ENCODE data around the gene KCNJ6.

KCNJ6 gene

GRCh38 chr21:37574316-37574715 lies 341.9 kb downstream of the KCNJ6 start:
- no peak overlapping the region for H3K18ac ChIP-seq (ENCODE audit: low read depth in 1 of 2, low read length in 2 of 2)
- no peak overlapping the region for H3K4me2 ChIP-seq (ENCODE audit: low read length, poor library complexity, severe bottlenecking)
- no peak overlapping the region for H3K23ac ChIP-seq (ENCODE audit: low read length in 2 of 2)
- no peak overlapping the region for H3K9ac ChIP-seq (ENCODE audit: low read length)
- peaks cover 13% of the 10 kb centered on the region for H3K9me3 ChIP-seq (ENCODE audit: control insufficient read depth, low read length)
- H3K4me1 ChIP-seq (ENCODE audit: control insufficient read depth, insufficient read depth, low read depth, low read length): no peaks in the 10 kb centered on the region
- H4K91ac ChIP-seq (ENCODE audit: low read length): no peak overlapping the region
- 83% methylated on average over 6 of the region's 6 CpGs for WGBS
- H3K36me3 ChIP-seq (ENCODE audit: control insufficient read depth in 1 of 2, insufficient read depth in 2 of 2, low read depth in 1 of 2, low read length in 2 of 2): no peaks in the 10 kb centered on the region
- no peak overlapping the region for H2BK15ac ChIP-seq (ENCODE audit: low read depth, poor library complexity, severe bottlenecking)
- no peak overlapping the region for H3K4ac ChIP-seq (ENCODE audit: low read depth in 1 of 2, low read length in 2 of 2)
- no peak overlapping the region for H3K27ac ChIP-seq (ENCODE audit: low read length, poor library complexity, severe bottlenecking)
- H3K79me1 ChIP-seq (replicated peaks; ENCODE audit: low read length, poor library complexity, severe bottlenecking): no peaks in the 10 kb centered on the region
- H2AFZ ChIP-seq (ENCODE audit: low read depth, low read length): no peak overlapping the region
- H2AK5ac ChIP-seq (ENCODE audit: low read length, severe bottlenecking): no peak overlapping the region
- no peak overlapping the region for H3K14ac ChIP-seq (ENCODE audit: low read length in 2 of 2)
- H2BK5ac ChIP-seq (ENCODE audit: low read depth, low read length, poor library complexity, severe bottlenecking): no peak overlapping the region
- peaks cover 0 to 18% of the 10 kb centered on the region in 2 experiments for H3K27me3 ChIP-seq (ENCODE audit: control insufficient read depth in 1 of 2, insufficient read depth in 1 of 2, low read length in 2 of 2)
- H3K4me3 ChIP-seq (ENCODE audit: insufficient read depth in 1 of 2, low read depth in 1 of 2, low read length in 2 of 2): no peak overlapping the region
- no peak for DNase-seq
- no peak overlapping the region for H4K8ac ChIP-seq (ENCODE audit: low read length)
- no peak overlapping the region for H2BK120ac ChIP-seq (ENCODE audit: low read depth, low read length)
- no peak overlapping the region for H2BK12ac ChIP-seq (ENCODE audit: low read length in 2 of 2)

- Histone ChIP-seq H3K14ac (ENCODE audit: low read length in 2 of 2) (no peak overlapping the region), H2BK15ac (ENCODE audit: low read depth, poor library complexity, severe bottlenecking) (no peak overlapping the region), H4K91ac (ENCODE audit: low read length) (no peak overlapping the region), H2BK5ac (ENCODE audit: low read depth, low read length, poor library complexity, severe bottlenecking) (no peak overlapping the region), H3K79me1 (replicated peaks; ENCODE audit: low read length, poor library complexity, severe bottlenecking) (no peaks in the 10 kb centered on the region), H2BK12ac (ENCODE audit: low read length in 2 of 2) (no peak overlapping the region), H3K23ac (ENCODE audit: low read length in 2 of 2) (no peak overlapping the region), H3K27me3 (ENCODE audit: control insufficient read depth in 1 of 2, insufficient read depth in 1 of 2, low read length in 2 of 2) (peaks cover 0 to 26% of the 10 kb centered on the region in 2 experiments), H2BK120ac (ENCODE audit: low read depth, low read length) (no peak overlapping the region), H3K9ac (ENCODE audit: low read length) (no peak overlapping the region), H2AFZ (ENCODE audit: low read depth, low read length) (no peak overlapping the region), H3K4ac (ENCODE audit: low read depth in 1 of 2, low read length in 2 of 2) (no peak overlapping the region), H3K4me1 (ENCODE audit: control insufficient read depth, insufficient read depth, low read depth, low read length) (no peaks in the 10 kb centered on the region), H3K18ac (ENCODE audit: low read depth in 1 of 2, low read length in 2 of 2) (no peak overlapping the region), H2AK5ac (ENCODE audit: low read length, severe bottlenecking) (no peak overlapping the region), H3K4me3 (ENCODE audit: insufficient read depth in 1 of 2, low read depth in 1 of 2, low read length in 2 of 2) (no peak overlapping the region), H3K9me3 (ENCODE audit: control insufficient read depth, low read length) (no peaks in the 10 kb centered on the region), H3K27ac (ENCODE audit: low read length, poor library complexity, severe bottlenecking) (no peak overlapping the region), H3K4me2 (ENCODE audit: low read length, poor library complexity, severe bottlenecking) (no peak overlapping the region), H3K36me3 (ENCODE audit: control insufficient read depth in 1 of 2, insufficient read depth in 2 of 2, low read depth in 1 of 2, low read length in 2 of 2) (no peaks in the 10 kb centered on the region), H4K8ac (ENCODE audit: low read length) (no peak overlapping the region)
- WGBS: 82% methylated on average over 5 of the region's 6 CpGs
- DNase-seq: no peak
These were observed 344.8 kb downstream of the KCNJ6 start for GRCh38 chr21:37571442-37571841.

DNA sequence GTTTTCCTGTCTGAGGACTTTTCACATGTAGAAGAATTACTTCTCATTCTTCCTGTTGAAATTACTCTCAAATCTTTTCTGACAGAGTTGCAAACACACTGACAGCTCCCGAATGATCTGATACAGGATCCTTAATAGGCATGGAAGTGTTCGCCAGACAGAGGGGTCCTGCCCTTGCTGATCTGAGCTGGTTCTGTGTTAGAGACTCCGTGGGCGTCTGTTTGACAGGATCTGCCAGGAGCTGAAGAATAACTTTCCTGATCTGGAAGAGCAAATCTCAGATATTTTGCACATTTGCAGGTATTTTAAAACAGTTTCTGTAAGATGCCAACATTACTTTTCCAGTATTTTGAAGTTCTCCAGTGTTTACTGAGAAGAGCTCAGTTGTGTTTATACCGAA lies 347.3 kb downstream of the KCNJ6 start:
- Histone ChIP-seq H2BK120ac (ENCODE audit: low read depth, low read length) (no peak overlapping the region), H3K9me3 (ENCODE audit: control insufficient read depth, low read length) (no peaks in the 10 kb centered on the region), H2AK5ac (ENCODE audit: low read length, severe bottlenecking) (no peak overlapping the region), H2BK12ac (ENCODE audit: low read length in 2 of 2) (no peak overlapping the region), H3K23ac (ENCODE audit: low read length in 2 of 2) (no peak overlapping the region), H3K79me1 (replicated peaks; ENCODE audit: low read length, poor library complexity, severe bottlenecking) (no peaks in the 10 kb centered on the region), H3K4ac (ENCODE audit: low read depth in 1 of 2, low read length in 2 of 2) (no peak overlapping the region), H3K4me3 (ENCODE audit: insufficient read depth in 1 of 2, low read depth in 1 of 2, low read length in 2 of 2) (no peak overlapping the region), H3K4me1 (ENCODE audit: control insufficient read depth, insufficient read depth, low read depth, low read length) (peaks cover 7% of the 10 kb centered on the region), H3K14ac (ENCODE audit: low read length in 2 of 2) (no peak overlapping the region), H4K8ac (ENCODE audit: low read length) (no peak overlapping the region), H3K27ac (ENCODE audit: low read length, poor library complexity, severe bottlenecking) (no peak overlapping the region), H2BK15ac (ENCODE audit: low read depth, poor library complexity, severe bottlenecking) (no peak overlapping the region), H4K91ac (ENCODE audit: low read length) (no peak overlapping the region), H3K36me3 (ENCODE audit: control insufficient read depth in 1 of 2, insufficient read depth in 2 of 2, low read depth in 1 of 2, low read length in 2 of 2) (no peaks in the 10 kb centered on the region), H3K27me3 (ENCODE audit: control insufficient read depth in 1 of 2, insufficient read depth in 1 of 2, low read length in 2 of 2) (peaks cover 0 to 23% of the 10 kb centered on the region in 2 experiments), H3K4me2 (ENCODE audit: low read length, poor library complexity, severe bottlenecking) (no peak overlapping the region), H3K18ac (ENCODE audit: low read depth in 1 of 2, low read length in 2 of 2) (no peak overlapping the region), H3K9ac (ENCODE audit: low read length) (no peak overlapping the region), H2AFZ (ENCODE audit: low read depth, low read length) (no peak overlapping the region), H2BK5ac (ENCODE audit: low read depth, low read length, poor library complexity, severe bottlenecking) (no peak overlapping the region)
- 87% methylated on average over 5 of the region's 5 CpGs for WGBS
- no peak for DNase-seq

- H3K79me1 ChIP-seq (replicated peaks; ENCODE audit: low read length, poor library complexity, severe bottlenecking): no peaks in the 10 kb centered on the region
- H2AK5ac ChIP-seq (ENCODE audit: low read length, severe bottlenecking): no peak overlapping the region
- H2BK5ac ChIP-seq (ENCODE audit: low read depth, low read length, poor library complexity, severe bottlenecking): no peak overlapping the region
- no peak overlapping the region for H3K18ac ChIP-seq (ENCODE audit: low read depth in 1 of 2, low read length in 2 of 2)
- no peak overlapping the region for H3K23ac ChIP-seq (ENCODE audit: low read length in 2 of 2)
- no peak overlapping the region for H3K14ac ChIP-seq (ENCODE audit: low read length in 2 of 2)
- no peak for DNase-seq
- H2AFZ ChIP-seq (ENCODE audit: low read depth, low read length): no peak overlapping the region
- H4K8ac ChIP-seq (ENCODE audit: low read length): no peak overlapping the region
- H3K9ac ChIP-seq (ENCODE audit: low read length): no peak overlapping the region
- H3K27ac ChIP-seq (ENCODE audit: low read length, poor library complexity, severe bottlenecking): no peak overlapping the region
- H3K4ac ChIP-seq (ENCODE audit: low read depth in 1 of 2, low read length in 2 of 2): no peak overlapping the region
- no peak overlapping the region for H4K91ac ChIP-seq (ENCODE audit: low read length)
- peaks cover 0 to 23% of the 10 kb centered on the region in 2 experiments for H3K27me3 ChIP-seq (ENCODE audit: control insufficient read depth in 1 of 2, insufficient read depth in 1 of 2, low read length in 2 of 2)
- no peak overlapping the region for H2BK120ac ChIP-seq (ENCODE audit: low read depth, low read length)
- no peak overlapping the region for H2BK12ac ChIP-seq (ENCODE audit: low read length in 2 of 2)
- H3K4me1 ChIP-seq (ENCODE audit: control insufficient read depth, insufficient read depth, low read depth, low read length): peaks cover 12% of the 10 kb centered on the region
- H3K4me2 ChIP-seq (ENCODE audit: low read length, poor library complexity, severe bottlenecking): no peak overlapping the region
- 82% methylated on average over 6 of the region's 6 CpGs for WGBS
- H3K4me3 ChIP-seq (ENCODE audit: insufficient read depth in 1 of 2, low read depth in 1 of 2, low read length in 2 of 2): no peak overlapping the region
- H3K36me3 ChIP-seq (ENCODE audit: control insufficient read depth in 1 of 2, insufficient read depth in 2 of 2, low read depth in 1 of 2, low read length in 2 of 2): no peaks in the 10 kb centered on the region
- no peak overlapping the region for H2BK15ac ChIP-seq (ENCODE audit: low read depth, poor library complexity, severe bottlenecking)
- no peaks in the 10 kb centered on the region for H3K9me3 ChIP-seq (ENCODE audit: control insufficient read depth, low read length)
These were observed 347.8 kb downstream of the KCNJ6 start for GRCh38 chr21:37568415-37568814.

Data from mesenchymal stem cell (in vitro differentiated cells and primary cell).